ENCODE data around the gene HOXA6.

Gene HOXA6

GRCh38 chr7:27109466-27110185 lies 37.9 kb downstream of the HOXA6 start:
- POLR2A ChIA-PET (ENCODE audit: low non-redundant PET) = no interaction called here
- DNase-seq (ENCODE audit: low spot score) = no peak
- H3K27ac ChIP-seq = peak overlapping the region; percentile 92
- CTCF ChIA-PET = no interaction called here
- TF ChIP-seq CTCF (conservative IDR thresholded peaks at IDR 0.05; ENCODE audit: low read depth) = no peak

GRCh38 chr7:27108390-27109127 lies 39.0 kb downstream of the HOXA6 start:
- no peak for DNase-seq (ENCODE audit: low spot score)
- TF ChIP-seq CTCF (conservative IDR thresholded peaks at IDR 0.05; ENCODE audit: low read depth) = no peak
- POLR2A ChIA-PET (ENCODE audit: low non-redundant PET) = no interaction called here
- H3K27ac ChIP-seq = no peak overlapping the region; the same call in 1 of the 2 replicates
- CTCF ChIA-PET = interaction anchor here (0.9 kb wide), 1 partner anchor 10 kb away, joined by 3 read pairs; no protein-coding TSS in a partner anchor

- POLR2A ChIA-PET (ENCODE audit: low non-redundant PET) = no interaction called here
- no peak for TF ChIP-seq CTCF (conservative IDR thresholded peaks at IDR 0.05; ENCODE audit: low read depth)
- H3K27ac ChIP-seq = no peak overlapping the region
- CTCF ChIA-PET = interaction anchor here (0.7 to 0.9 kb wide), 2 partner anchors 9 to 412 kb away, joined by 3 to 4 read pairs; no protein-coding TSS in a partner anchor
- no peak for DNase-seq (ENCODE audit: low spot score)
These were observed 39.9 kb downstream of the HOXA6 start for GRCh38 chr7:27107391-27108381.

- CTCF ChIA-PET = interaction anchor here (0.7 kb wide), 1 partner anchor 411 kb away, joined by 4 read pairs; no protein-coding TSS in a partner anchor
- POLR2A ChIA-PET (ENCODE audit: low non-redundant PET) = no interaction called here
- no peak overlapping the region for H3K27ac ChIP-seq
- TF ChIP-seq CTCF (conservative IDR thresholded peaks at IDR 0.05; ENCODE audit: low read depth) = no peak
- no peak for DNase-seq (ENCODE audit: low spot score)
These were observed 40.7 kb downstream of the HOXA6 start for GRCh38 chr7:27106901-27107240.

GRCh38 chr7:27106181-27106900 lies 41.2 kb downstream of the HOXA6 start:
- CTCF ChIA-PET = no interaction called here
- no peak for DNase-seq (ENCODE audit: low spot score)
- POLR2A ChIA-PET (ENCODE audit: low non-redundant PET) = no interaction called here
- no peak for TF ChIP-seq CTCF (conservative IDR thresholded peaks at IDR 0.05; ENCODE audit: low read depth)
- no peak overlapping the region for H3K27ac ChIP-seq

Measured in RWPE1 (cell line).